SJSA1 (cell line): Measurements from ENCODE around the gene HDAC4. TPM values are rescaled to one million over a fixed set of nuclear protein-coding genes. Genes with fewer than 3 reads are reported as not detected.

Experiments used
- DNase-seq, 2 experiments: peaks; one replicate each; pipeline ENCODE4 v3.0.0-alpha.2; 2015 to 2020; ENCODE audit warnings: low spot score in 2 of 2, low read depth in 1 of 2
- H3K27ac ChIP-seq: fragments of 250-450 bp; sonication (Bioruptor Pico); 2 replicates; pipeline ENCODE4 v1.5.1; 2020; ENCODE audit warnings: mild to moderate bottlenecking, moderate library complexity
- H3K27me3 ChIP-seq: fragments of 250-450 bp; sonication (Bioruptor Pico); replicated peaks from 2 replicates; pipeline ENCODE4 v1.5.1; 2020; ENCODE audit warnings: mild to moderate bottlenecking, moderate library complexity
- H3K36me3 ChIP-seq: fragments of 250-450 bp; sonication (Bioruptor Pico); 2 replicates; pipeline ENCODE4 v1.5.1; 2020; ENCODE audit warnings: mild to moderate bottlenecking
- H3K4me1 ChIP-seq: fragments of 250-450 bp; sonication (Bioruptor Pico); replicated peaks from 2 replicates; pipeline ENCODE4 v1.6.1; 2021; ENCODE audit warnings: mild to moderate bottlenecking
- H3K4me3 ChIP-seq: fragments of 250-450 bp; sonication (Bioruptor Pico); 2 replicates; pipeline ENCODE4 v1.5.1; 2020; ENCODE audit warnings: mild to moderate bottlenecking
- H3K9me3 ChIP-seq: fragments of 250-450 bp; sonication (Bioruptor Pico); replicated peaks from 2 replicates; pipeline ENCODE4 v1.5.1; 2020; ENCODE audit warnings: mild to moderate bottlenecking
- total RNA-seq: library from RNA; depleted of rRNA; stranded (reverse); fragments of >200 nt; shearing (Covaris generic); gene quantifications from 2 replicates; pipeline ENCODE4 v1.2.3, GENCODE V29; 2014

The HDAC4 gene
- total RNA-seq, 1 experiment from 2014 or later: 13.2 TPM

GRCh38 chr2:239193925-239194677 is 206.7 kb downstream of the HDAC4 start:
- H3K4me3 ChIP-seq: no peak overlapping the region
- 0 out of 2 replicates have a peak, but pooled peaks cover 4% of the 10 kb centered on the region for H3K9me3 ChIP-seq
- no peaks in the 10 kb centered on the region for H3K27me3 ChIP-seq
- H3K36me3 ChIP-seq: peaks cover 5% of the 10 kb centered on the region; the same call in 1 of the 2 replicates
- H3K27ac ChIP-seq: no peak overlapping the region
- H3K4me1 ChIP-seq: no peaks in the 10 kb centered on the region
- peak in 1 of 2 experiments; percentile 34 for DNase-seq

- peaks cover 12% of the 10 kb centered on the region for H3K36me3 ChIP-seq
- peak in 1 of 2 experiments; percentile 36 for DNase-seq
Observed at GRCh38 chr2:239193401-239193811, 207.4 kb downstream of the HDAC4 start.

DNA sequence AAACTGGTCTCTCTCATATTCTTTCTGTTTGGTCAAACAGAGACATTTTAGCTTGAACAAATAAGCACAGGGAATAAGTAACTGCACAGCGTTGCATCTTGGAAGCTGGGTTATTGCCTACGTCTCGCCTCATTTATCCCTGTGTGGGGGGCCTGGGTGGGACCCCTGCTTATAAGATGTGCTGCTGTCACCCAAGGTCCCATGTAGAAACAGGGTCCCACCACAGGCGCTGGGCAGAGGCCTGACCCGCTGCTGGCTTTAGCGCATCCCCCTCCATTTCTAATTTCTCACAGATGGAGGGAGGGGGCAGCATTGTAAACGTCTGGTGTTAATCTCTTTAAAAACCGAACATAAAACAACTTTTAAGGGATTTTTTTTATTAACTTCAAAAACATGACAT is 207.8 kb downstream of the HDAC4 start:
- no peaks in the 10 kb centered on the region for H3K4me1 ChIP-seq
- peak in 1 of 2 experiments; percentile 12 for DNase-seq
- no peak overlapping the region for H3K27ac ChIP-seq
- no peaks in the 10 kb centered on the region for H3K27me3 ChIP-seq
- H3K36me3 ChIP-seq: peaks cover 16% of the 10 kb centered on the region
- H3K9me3 ChIP-seq: peaks cover 12% of the 10 kb centered on the region; the same call in 1 of the 2 replicates
- H3K4me3 ChIP-seq: no peak overlapping the region

More at GRCh38 chr2:239193401-239193811, 207.4 kb downstream of the HDAC4 start:
- peaks cover 11% of the 10 kb centered on the region; the same call in 1 of the 2 replicates for H3K9me3 ChIP-seq
- H3K4me3 ChIP-seq: no peak overlapping the region
- no peaks in the 10 kb centered on the region for H3K27me3 ChIP-seq
- no peaks in the 10 kb centered on the region for H3K4me1 ChIP-seq
- H3K27ac ChIP-seq: no peak overlapping the region

- no peaks in the 10 kb centered on the region for H3K27me3 ChIP-seq
- H3K4me3 ChIP-seq: no peak overlapping the region
- H3K4me1 ChIP-seq: no peaks in the 10 kb centered on the region
- H3K27ac ChIP-seq: no peak overlapping the region
- H3K9me3 ChIP-seq: peaks cover 12% of the 10 kb centered on the region; the same call in 1 of the 2 replicates
- peak in 1 of 2 experiments; percentile 29 for DNase-seq
- peaks cover 16% of the 10 kb centered on the region for H3K36me3 ChIP-seq
Observed at GRCh38 chr2:239192456-239192855, 208.4 kb downstream of the HDAC4 start.

- Histone ChIP-seq H3K4me3 (no peak overlapping the region), H3K9me3 (peaks cover 12% of the 10 kb centered on the region; the same call in 1 of the 2 replicates), H3K4me1 (no peaks in the 10 kb centered on the region), H3K27me3 (no peaks in the 10 kb centered on the region), H3K27ac (no peak overlapping the region), H3K36me3 (peaks cover 16% of the 10 kb centered on the region)
- peak in 1 of 2 experiments; percentile 33 for DNase-seq
Observed at GRCh38 chr2:239190921-239191885, 209.6 kb downstream of the HDAC4 start.

- Histone ChIP-seq H3K27ac (no peak overlapping the region), H3K4me1 (no peaks in the 10 kb centered on the region), H3K4me3 (no peak overlapping the region), H3K27me3 (no peaks in the 10 kb centered on the region), H3K9me3 (peaks cover 12% of the 10 kb centered on the region; the same call in 1 of the 2 replicates), H3K36me3 (peaks cover 16% of the 10 kb centered on the region)
- peak in 1 of 2 experiments; percentile 38 for DNase-seq
Observed at GRCh38 chr2:239190361-239190760, 210.5 kb downstream of the HDAC4 start.

DNA sequence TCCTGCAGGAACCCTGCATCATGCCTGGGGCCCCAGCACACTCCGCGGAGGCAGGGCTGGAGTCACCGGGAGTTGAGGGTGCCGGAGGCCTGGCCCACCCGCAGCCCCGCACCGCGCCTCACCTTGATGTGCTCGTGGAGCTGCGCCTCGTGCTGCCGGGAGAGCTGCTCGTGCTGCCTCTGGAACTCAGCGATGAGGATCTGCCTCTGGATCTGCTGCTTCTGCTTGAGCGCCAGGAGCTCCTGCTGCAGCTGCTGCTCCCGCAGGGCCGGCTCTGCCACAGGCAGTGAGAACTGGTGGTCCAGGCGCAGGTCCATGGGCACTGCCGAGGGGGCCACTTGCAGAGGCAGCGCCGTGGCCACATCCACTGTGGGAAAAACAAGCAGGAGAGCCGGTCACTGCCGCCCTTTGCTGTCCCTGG is 211.1 kb downstream of the HDAC4 start:
- no peaks in the 10 kb centered on the region for H3K4me1 ChIP-seq
- peaks cover 12% of the 10 kb centered on the region; the same call in 1 of the 2 replicates for H3K9me3 ChIP-seq
- H3K4me3 ChIP-seq: no peak overlapping the region
- peaks cover 16% of the 10 kb centered on the region for H3K36me3 ChIP-seq
- H3K27ac ChIP-seq: no peak overlapping the region
- peak in 1 of 2 experiments; percentile 39 for DNase-seq
- no peaks in the 10 kb centered on the region for H3K27me3 ChIP-seq

DNA sequence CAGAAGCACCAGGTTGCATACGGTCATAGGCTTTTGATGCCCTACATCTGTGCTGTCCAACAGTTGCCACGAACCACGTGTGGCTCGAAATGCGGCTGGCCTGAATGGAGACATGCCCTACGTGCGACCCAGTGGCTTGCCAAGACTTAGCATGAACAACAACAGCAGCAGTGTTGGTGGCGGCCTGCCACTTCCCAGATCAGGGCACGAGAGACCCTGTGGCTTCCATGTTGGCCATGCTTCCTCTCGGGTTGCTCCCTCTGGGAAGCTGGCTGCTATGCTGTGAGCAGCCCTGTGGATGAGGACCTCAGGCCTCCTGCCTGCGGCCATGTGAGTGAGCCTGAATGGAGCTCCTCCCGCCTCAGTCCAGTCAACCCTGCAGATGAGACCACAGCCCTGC is 212.3 kb downstream of the HDAC4 start:
- no peak overlapping the region for H3K27ac ChIP-seq
- H3K36me3 ChIP-seq: peaks cover 16% of the 10 kb centered on the region
- H3K4me3 ChIP-seq: no peak overlapping the region

GRCh38 chr2:239187464-239188253 is 213.2 kb downstream of the HDAC4 start:
- Histone ChIP-seq H3K27ac (no peak overlapping the region), H3K4me1 (no peaks in the 10 kb centered on the region), H3K4me3 (no peak overlapping the region), H3K9me3 (peaks cover 12% of the 10 kb centered on the region; the same call in 1 of the 2 replicates), H3K36me3 (peaks cover 16% of the 10 kb centered on the region), H3K27me3 (no peaks in the 10 kb centered on the region)
- DNase-seq: peak in 1 of 2 experiments; percentile 16

More for the DNA sequence above, 212.3 kb downstream of the HDAC4 start:
- DNase-seq: peak in 1 of 2 experiments; percentile 29
- H3K27me3 ChIP-seq: no peaks in the 10 kb centered on the region
- H3K4me1 ChIP-seq: no peaks in the 10 kb centered on the region
- peaks cover 12% of the 10 kb centered on the region; the same call in 1 of the 2 replicates for H3K9me3 ChIP-seq

GRCh38 chr2:239186516-239187357 is 214.1 kb downstream of the HDAC4 start:
- Histone ChIP-seq H3K27me3 (no peaks in the 10 kb centered on the region), H3K4me1 (no peaks in the 10 kb centered on the region), H3K27ac (no peak overlapping the region), H3K9me3 (peaks cover 12% of the 10 kb centered on the region; the same call in 1 of the 2 replicates), H3K4me3 (no peak overlapping the region), H3K36me3 (peaks cover 16% of the 10 kb centered on the region)
- peak in 1 of 2 experiments; percentile 24 for DNase-seq

DNA sequence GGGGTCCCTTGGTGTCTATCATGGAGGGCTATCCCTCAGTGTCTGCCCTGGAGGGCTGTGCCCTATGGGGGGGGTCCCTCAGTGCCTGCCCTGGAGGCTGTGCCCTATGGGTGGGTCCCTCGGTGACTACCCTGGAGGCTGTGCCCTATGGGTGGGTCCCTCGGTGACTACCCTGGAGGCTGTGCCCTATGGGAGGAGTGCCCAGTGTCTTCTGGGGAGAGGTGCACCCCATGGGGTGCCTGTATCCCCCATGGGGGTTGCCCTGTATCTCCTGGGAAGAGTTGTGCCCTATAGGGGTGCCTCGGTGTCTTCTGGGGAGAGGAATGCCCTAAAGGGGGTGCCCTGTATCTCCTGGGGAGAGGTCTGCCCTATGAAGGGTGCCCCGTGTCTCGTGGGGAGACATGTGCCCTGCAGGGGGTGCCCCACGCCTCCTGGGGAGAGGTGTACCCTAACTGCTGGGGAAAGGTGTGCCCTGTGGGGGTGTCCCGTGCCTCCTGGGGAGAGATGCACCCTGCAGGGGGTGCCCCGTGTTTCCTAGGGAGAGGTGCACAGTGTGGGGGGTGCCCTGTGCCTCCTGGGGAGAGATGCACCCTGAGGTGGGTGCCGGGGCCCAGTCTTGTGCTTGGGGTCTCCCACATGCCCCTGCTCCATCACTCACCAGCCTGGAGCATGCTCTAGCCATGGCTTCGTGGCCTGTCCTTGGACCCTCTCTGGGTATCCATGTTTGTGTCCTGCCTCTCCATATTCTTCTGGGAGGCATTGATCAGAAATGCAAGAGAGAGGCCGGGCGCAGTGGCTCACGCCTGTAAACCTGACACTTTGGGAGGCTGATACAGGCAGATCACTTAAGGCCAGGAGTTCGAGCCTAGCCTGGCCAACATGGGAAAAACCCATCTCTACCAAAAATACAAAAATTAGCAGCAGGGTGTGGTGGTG is 215.6 kb downstream of the HDAC4 start:
- Histone ChIP-seq H3K27ac (no peak overlapping the region), H3K36me3 (peaks cover 16% of the 10 kb centered on the region), H3K27me3 (no peaks in the 10 kb centered on the region), H3K9me3 (peaks cover 12% of the 10 kb centered on the region; the same call in 1 of the 2 replicates), H3K4me1 (no peaks in the 10 kb centered on the region), H3K4me3 (no peak overlapping the region)
- DNase-seq: peak in 1 of 2 experiments; percentile 38
